K562 (cell line): Measurements from ENCODE around the gene F2. TPM values are rescaled to one million over a fixed set of nuclear protein-coding genes. Genes with fewer than 3 reads are reported as not detected.

Source experiments
- ATAC-seq: fragments of 200-7000 bp; cut with Tn5 transposase; 3 replicates; pipeline ENCODE4 v1.9.1; 2020; ENCODE audit warnings: moderate library complexity
- BruUV-seq: library from RNA; stranded (reverse); fragments of 400-500 nt; replicated peaks from 2 replicates; lab custom pipeline; 2021; lab: Mats Ljungman, UMichigan
- CTCF ChIA-PET: fragments of 300-600 bp; formaldehyde crosslinking; extraction: SDS; loops from one replicate; lab custom pipeline; 2021; ENCODE audit warnings: low intra/inter-chr PET ratio; lab: Yijun Ruan, JAX
- POLR2A ChIA-PET: fragments of 300-600, 350-650 bp; sonication (Branson Sonifier 250); formaldehyde crosslinking; extraction: SDS; loops from one replicate; lab custom pipeline; 2021; ENCODE audit warnings: antibody characterized with exemption, inconsistent platforms; lab: Yijun Ruan, JAX
- DNase-seq, 4 experiments: peaks; one replicate each; pipeline versions ENCODE4 v3.0.0 to v3.0.0-alpha.2; 2011 to 2018; ENCODE audit warnings: low spot score in 3 of 4, mixed read lengths in 3 of 4; ENCODE audit errors: extremely low read depth in 1 of 4
- FAIRE-seq: peaks from 2 replicates; lab custom pipeline; 2011; peaks lifted over from hg19 to GRCh38; lab: Jason Lieb, UNC
- H2AFZ ChIP-seq: 2 replicates; pipeline ENCODE4 v1.6.0; 2011; ENCODE audit warnings: low read depth, low read length, control low read depth, inconsistent platforms
- H3K27ac ChIP-seq: fragments of 200-600 bp; 3 replicates; pipeline ENCODE4 v1.8.0; 2011; ENCODE audit warnings: low read depth, mild to moderate bottlenecking, control low read depth, inconsistent platforms, low read length, moderate library complexity, mixed read lengths; ENCODE audit errors: extremely low read depth
- H3K27me3 ChIP-seq, 2 experiments: fragments of 300-600 bp in 1 of 2; 2 replicates in 1 of 2; 3 replicates in 1 of 2; pipeline versions ENCODE4 v1.6.0 to v1.8.0; 2011; ENCODE audit warnings: inconsistent platforms in 2 of 2, low read length in 2 of 2, mild to moderate bottlenecking in 1 of 2, mixed read lengths in 1 of 2, moderate library complexity in 1 of 2; ENCODE audit not compliant: control insufficient read depth in 2 of 2, insufficient read depth in 2 of 2
- H3K36me3 ChIP-seq: fragments of 300-600 bp; 3 replicates; pipeline ENCODE4 v1.8.0; 2011; ENCODE audit warnings: mild to moderate bottlenecking, low read length, inconsistent platforms; ENCODE audit not compliant: control insufficient read depth, insufficient read depth
- H3K4me1 ChIP-seq, 2 experiments: fragments of 200-600 bp in 1 of 2; replicated peaks in 1 of 2; 2 replicates in 1 of 2; 3 replicates in 1 of 2; pipeline versions ENCODE4 v1.5.1 to v1.8.0; 2011; ENCODE audit warnings: inconsistent platforms in 2 of 2, low read length in 2 of 2, mild to moderate bottlenecking in 1 of 2, mixed read lengths in 1 of 2, moderate library complexity in 1 of 2; ENCODE audit not compliant: control insufficient read depth in 2 of 2, insufficient read depth in 2 of 2
- H3K4me2 ChIP-seq: 2 replicates; pipeline ENCODE4 v1.6.1; 2011; ENCODE audit warnings: low read length, control low read depth, inconsistent platforms, mixed read lengths; ENCODE audit not compliant: insufficient read depth
- H3K4me3 ChIP-seq: fragments of 200-600 bp; sonication (generic), shearing (Covaris generic); 2 replicates; pipeline ENCODE4 v1.5.1; 2016; ENCODE audit warnings: control low read depth, inconsistent platforms
- H3K79me2 ChIP-seq: fragments of 200-600 bp; 3 replicates; pipeline ENCODE4 v1.8.0; 2011; ENCODE audit warnings: low read length, inconsistent platforms; ENCODE audit not compliant: control insufficient read depth, insufficient read depth
- H3K9ac ChIP-seq, 2 experiments: 2 replicates each; pipeline versions ENCODE4 v1.6.0 to v1.6.1; 2011; ENCODE audit warnings: low read depth in 2 of 2, low read length in 2 of 2, control low read depth in 1 of 2, inconsistent platforms in 1 of 2, mild to moderate bottlenecking in 1 of 2, mixed read lengths in 1 of 2; ENCODE audit not compliant: insufficient read depth in 1 of 2
- H3K9me1 ChIP-seq: one replicate; pipeline ENCODE4 v1.6.0; 2011; ENCODE audit warnings: inconsistent platforms, mild to moderate bottlenecking, low read length, moderate library complexity; ENCODE audit not compliant: control insufficient read depth, insufficient read depth
- H3K9me3 ChIP-seq: replicated peaks from 2 replicates; pipeline ENCODE4 v1.5.1; 2011; ENCODE audit warnings: low read depth, low read length, inconsistent platforms; ENCODE audit not compliant: control insufficient read depth, insufficient read depth
- H4K20me1 ChIP-seq: replicated peaks from 2 replicates; pipeline ENCODE4 v1.6.1; 2011; ENCODE audit warnings: low read length, inconsistent platforms, mixed read lengths; ENCODE audit not compliant: control insufficient read depth, insufficient read depth
- ARID2 ChIP-seq: fragments of 450-650 bp; IDR thresholded peaks from 2 replicates; pipeline ENCODE4 v1.6.1; 2017; ENCODE audit warnings: antibody characterized with exemption, mild to moderate bottlenecking
- HNRNPLL ChIP-seq: fragments of 200-400 bp; formaldehyde crosslinking; IDR thresholded peaks from 2 replicates; pipeline ENCODE4 v1.6.1; 2017; ENCODE audit warnings: low read length, low read depth, mild to moderate bottlenecking; ENCODE audit not compliant: poor library complexity, severe bottlenecking
- MTA2 ChIP-seq: fragments of 450-650 bp; IDR thresholded peaks from 2 replicates; pipeline ENCODE4 v1.6.1; 2016; ENCODE audit warnings: low read depth
- PHTF2 ChIP-seq: fragments of 250-450 bp; sonication (Bioruptor Pico); IDR thresholded peaks from 2 replicates; pipeline ENCODE4 v1.5.0; 2021; ENCODE audit warnings: mild to moderate bottlenecking
- ZNF431 ChIP-seq: sonication (generic); formaldehyde crosslinking; IDR thresholded peaks from 2 replicates; pipeline ENCODE4 v1.8.0; 2022; ENCODE audit warnings: mild to moderate bottlenecking, missing genetic modification reagents
- WGBS: fragments of 100-300 bp; shearing (Covaris generic); methylation state at CpG from one replicate; pipeline ENCODE4 v1.1.6; 2016; ENCODE audit warnings: low coverage, mixed read lengths; ENCODE audit not compliant: insufficient coverage; ENCODE audit errors: missing lambda C conversion rate; 5-methylcytosine and 5-hydroxymethylcytosine counted together
- in situ Hi-C: fragments of 300-500 bp; cut with MboI; formaldehyde crosslinking; loops from 4 replicates; pipeline ENCODE4 v1.15.0; 2018; ENCODE audit warnings: inconsistent platforms, mixed read lengths
- intact Hi-C: fragments of 100-400 bp; cut with micrococcal nuclease; formaldehyde crosslinking; loops from 2 replicates; pipeline ENCODE4 v1.14.2; 2022
- polyA plus RNA-seq, 8 experiments: library from polyadenylated mRNA; depleted of rRNA in 4 of 8; stranded (reverse) in 5 of 8; unstranded in 3 of 8; fragments of >200 nt; fragmentation: Nextera tagmentation in 2 of 8; fragmentation: Illumina TruSeq in 1 of 8; extraction: Ambion mirVana in 2 of 8; extraction: Trizol in 1 of 8; gene quantifications; 2 replicates each; pipeline versions ENCODE4 v1.2.1 to v1.2.3, GENCODE V29; 2011 to 2014; ENCODE audit warnings: inconsistent platforms in 1 of 8, missing spikeins in 1 of 8
- total RNA-seq, 7 experiments: library from RNA; depleted of rRNA in 6 of 7; stranded (reverse); fragments of >200 nt in 6 of 7; fragmentation: Illumina TruSeq in 2 of 7; extraction: Trizol in 2 of 7; gene quantifications; 2 replicates each; pipeline versions ENCODE4 v1.2.1 to v1.2.3, GENCODE V29; 2011 to 2021; ENCODE audit warnings: low replicate concordance in 1 of 7
- TF ChIP-seq, protein P1 (sequence below): fragments of 250-450 bp; sonication (Bioruptor Pico); IDR thresholded peaks from 2 replicates; pipeline ENCODE4 v1.4.0; 2020; ENCODE audit warnings: mild to moderate bottlenecking, moderate library complexity

Gene F2
- total and polyA plus RNA-seq, 9 of the 15 experiments (the other 6 are each of a cell fraction or from before 2014, with no cell fraction given), result 0.16 TPM; not detected in 8

GRCh38 chr11:46761807-46762206 is 42.8 kb downstream of the F2 start:
- Histone ChIP-seq H3K9me3 (no peaks in the 10 kb centered on the region), H3K79me2 (no peaks in the 10 kb centered on the region), H2AFZ (no peak overlapping the region), H3K27ac (no peak overlapping the region), H3K9ac (no peak overlapping the region), H3K36me3 (peaks cover 93% of the 10 kb centered on the region), H3K4me3 (no peak overlapping the region), H3K4me1 (no peaks in the 10 kb centered on the region), H3K9me1 (no peaks in the 10 kb centered on the region), H3K4me2 (no peak overlapping the region), H3K27me3 (no peaks in the 10 kb centered on the region), H4K20me1 (no peaks in the 10 kb centered on the region)
- FAIRE-seq, result no peak
- in situ Hi-C loops, result no loop called here
- 95% methylated on average over 4 of the region's 4 CpGs for WGBS
- ChIA-PET POLR2A (interaction anchor here (0.9 to 1.2 kb wide), 3 partner anchors 10 to 22 kb away, joined by 3 to 5 read pairs (median 3); no protein-coding TSS in a partner anchor), CTCF (no interaction called here)
- DNase-seq, result no peak
- BruUV-seq, result no TSS peak
- ATAC-seq, result no peak
- TF ChIP-seq ZNF431, result no peak
- no peak for TF ChIP-seq ARID2
- TF ChIP-seq MTA2, result no peak
- TF ChIP-seq HNRNPLL, result no peak
- no peak for TF ChIP-seq PHTF2 (CRISPR knock-in tag)
- TF ChIP-seq, protein P1, sequence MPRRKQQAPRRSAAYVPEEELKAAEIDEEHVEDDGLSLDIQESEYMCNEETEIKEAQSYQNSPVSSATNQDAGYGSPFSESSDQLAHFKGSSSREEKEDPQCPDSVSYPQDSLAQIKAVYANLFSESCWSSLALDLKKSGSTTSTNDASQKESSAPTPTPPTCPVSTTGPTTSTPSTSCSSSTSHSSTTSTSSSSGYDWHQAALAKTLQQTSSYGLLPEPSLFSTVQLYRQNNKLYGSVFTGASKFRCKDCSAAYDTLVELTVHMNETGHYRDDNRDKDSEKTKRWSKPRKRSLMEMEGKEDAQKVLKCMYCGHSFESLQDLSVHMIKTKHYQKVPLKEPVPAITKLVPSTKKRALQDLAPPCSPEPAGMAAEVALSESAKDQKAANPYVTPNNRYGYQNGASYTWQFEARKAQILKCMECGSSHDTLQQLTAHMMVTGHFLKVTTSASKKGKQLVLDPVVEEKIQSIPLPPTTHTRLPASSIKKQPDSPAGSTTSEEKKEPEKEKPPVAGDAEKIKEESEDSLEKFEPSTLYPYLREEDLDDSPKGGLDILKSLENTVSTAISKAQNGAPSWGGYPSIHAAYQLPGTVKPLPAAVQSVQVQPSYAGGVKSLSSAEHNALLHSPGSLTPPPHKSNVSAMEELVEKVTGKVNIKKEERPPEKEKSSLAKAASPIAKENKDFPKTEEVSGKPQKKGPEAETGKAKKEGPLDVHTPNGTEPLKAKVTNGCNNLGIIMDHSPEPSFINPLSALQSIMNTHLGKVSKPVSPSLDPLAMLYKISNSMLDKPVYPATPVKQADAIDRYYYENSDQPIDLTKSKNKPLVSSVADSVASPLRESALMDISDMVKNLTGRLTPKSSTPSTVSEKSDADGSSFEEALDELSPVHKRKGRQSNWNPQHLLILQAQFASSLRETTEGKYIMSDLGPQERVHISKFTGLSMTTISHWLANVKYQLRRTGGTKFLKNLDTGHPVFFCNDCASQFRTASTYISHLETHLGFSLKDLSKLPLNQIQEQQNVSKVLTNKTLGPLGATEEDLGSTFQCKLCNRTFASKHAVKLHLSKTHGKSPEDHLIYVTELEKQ (CRISPR knock-in tag), result no peak
- intact Hi-C loops, result no loop called here
